ENCODE data around the gene UVSSA.
"Not testable (repeated sequence)": the region's sequence is repeated elsewhere in the genome, so short reads cannot be mapped to it uniquely, and the experiment has no call there.

UVSSA gene

GRCh38 chr4:1331591-1332353 is 15.2 kb upstream of the UVSSA start:
- DNase-seq (ENCODE audit: low spot score): no peak

- no peak for DNase-seq (ENCODE audit: low spot score)
Observed at GRCh38 chr4:1332686-1333085, 14.3 kb upstream of the UVSSA start.

GRCh38 chr4:1333256-1333655 is 13.8 kb upstream of the UVSSA start:
- DNase-seq (ENCODE audit: low spot score): no peak

- not testable (repeated sequence) for DNase-seq (ENCODE audit: low spot score)
Observed at GRCh38 chr4:1333851-1334578, 13.0 kb upstream of the UVSSA start.

GRCh38 chr4:1334579-1334895 is 12.5 kb upstream of the UVSSA start:
- DNase-seq (ENCODE audit: low spot score): no peak

GRCh38 chr4:1335193-1335883 is 11.7 kb upstream of the UVSSA start:
- DNase-seq (ENCODE audit: low spot score): not testable (repeated sequence)

GRCh38 chr4:1336088-1336491 is 10.9 kb upstream of the UVSSA start:
- DNase-seq (ENCODE audit: low spot score): no peak

- no peak for DNase-seq (ENCODE audit: low spot score)
Observed at GRCh38 chr4:1337376-1337831, 9.6 kb upstream of the UVSSA start.

- DNase-seq (ENCODE audit: low spot score): no peak
Observed at GRCh38 chr4:1337951-1338751, 8.9 kb upstream of the UVSSA start.

- DNase-seq (ENCODE audit: low spot score): no peak
Observed at GRCh38 chr4:1338752-1339414, 8.1 kb upstream of the UVSSA start.

- DNase-seq (ENCODE audit: low spot score): no peak
Observed at GRCh38 chr4:1339489-1339888, 7.5 kb upstream of the UVSSA start.

GRCh38 chr4:1340181-1340747 is 6.7 kb upstream of the UVSSA start:
- DNase-seq (ENCODE audit: low spot score): no peak

GRCh38 chr4:1340861-1341260 is 6.1 kb upstream of the UVSSA start:
- no peak for DNase-seq (ENCODE audit: low spot score)

- no peak for DNase-seq (ENCODE audit: low spot score)
Observed at GRCh38 chr4:1342003-1342402, 5.0 kb upstream of the UVSSA start.

- DNase-seq (ENCODE audit: low spot score): no peak
Observed at GRCh38 chr4:1344696-1345095, 2.3 kb upstream of the UVSSA start.

GRCh38 chr4:1345903-1346780 is 866 bp upstream of the UVSSA start:
- peak; percentile 72 for DNase-seq (ENCODE audit: low spot score)

GRCh38 chr4:1347410-1347864 is 429 bp downstream of the UVSSA start:
- peak; percentile 94 for DNase-seq (ENCODE audit: low spot score)

- no peak for DNase-seq (ENCODE audit: low spot score)
Observed at GRCh38 chr4:1348014-1348513, 1.1 kb downstream of the UVSSA start.

GRCh38 chr4:1348746-1349145 is 1.7 kb downstream of the UVSSA start:
- DNase-seq (ENCODE audit: low spot score): no peak
